Esophagus squamous epithelium (tissue), 4 donors: Measurements from ENCODE around the gene PATL1.

ENCODE experiments used
- POLR2A ChIP-seq, 4 donors: fragments of 450-650 bp; IDR thresholded peaks; one replicate each; pipeline ENCODE4 v1.6.1; 2017; ENCODE audit warnings: antibody characterized with exemption in 4 of 4, mild to moderate bottlenecking in 4 of 4, moderate library complexity in 3 of 4
- TF ChIP-seq, protein P1 (sequence below), 6 experiments: fragments of 450-650 bp in 4 of 6; fragments of 200-600 bp in 2 of 6; sonication (generic) in 2 of 6; IDR thresholded peaks; one replicate each; pipeline ENCODE4 v1.5.1; 2016 to 2019; ENCODE audit warnings: antibody characterized with exemption in 6 of 6, mild to moderate bottlenecking in 4 of 6, moderate library complexity in 4 of 6

DNA sequence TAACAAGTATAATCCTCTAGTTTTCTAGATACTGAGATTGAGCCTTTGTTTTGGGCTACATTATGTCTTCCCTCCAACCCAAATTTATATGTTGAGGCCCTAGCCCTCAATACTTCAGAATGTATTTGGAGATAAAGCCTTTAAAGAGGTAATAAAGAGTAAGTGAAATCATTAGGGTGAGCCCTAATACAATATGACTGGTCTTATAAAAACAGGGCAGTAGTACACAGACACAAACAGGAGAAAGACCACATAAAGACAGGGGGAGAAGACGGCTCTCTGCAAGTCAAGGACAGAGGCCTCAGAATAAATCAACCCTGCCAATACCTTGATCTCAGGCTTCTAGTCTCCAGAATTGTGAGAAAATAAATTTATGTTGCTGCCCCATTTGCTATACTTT lies 38.5 kb upstream of the PATL1 start:
- TF ChIP-seq, protein P1, sequence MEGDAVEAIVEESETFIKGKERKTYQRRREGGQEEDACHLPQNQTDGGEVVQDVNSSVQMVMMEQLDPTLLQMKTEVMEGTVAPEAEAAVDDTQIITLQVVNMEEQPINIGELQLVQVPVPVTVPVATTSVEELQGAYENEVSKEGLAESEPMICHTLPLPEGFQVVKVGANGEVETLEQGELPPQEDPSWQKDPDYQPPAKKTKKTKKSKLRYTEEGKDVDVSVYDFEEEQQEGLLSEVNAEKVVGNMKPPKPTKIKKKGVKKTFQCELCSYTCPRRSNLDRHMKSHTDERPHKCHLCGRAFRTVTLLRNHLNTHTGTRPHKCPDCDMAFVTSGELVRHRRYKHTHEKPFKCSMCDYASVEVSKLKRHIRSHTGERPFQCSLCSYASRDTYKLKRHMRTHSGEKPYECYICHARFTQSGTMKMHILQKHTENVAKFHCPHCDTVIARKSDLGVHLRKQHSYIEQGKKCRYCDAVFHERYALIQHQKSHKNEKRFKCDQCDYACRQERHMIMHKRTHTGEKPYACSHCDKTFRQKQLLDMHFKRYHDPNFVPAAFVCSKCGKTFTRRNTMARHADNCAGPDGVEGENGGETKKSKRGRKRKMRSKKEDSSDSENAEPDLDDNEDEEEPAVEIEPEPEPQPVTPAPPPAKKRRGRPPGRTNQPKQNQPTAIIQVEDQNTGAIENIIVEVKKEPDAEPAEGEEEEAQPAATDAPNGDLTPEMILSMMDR (IDR thresholded peaks at IDR 0.05), result no peak
- TF ChIP-seq POLR2A (IDR thresholded peaks at IDR 0.05), result no peak
